ENCODE measurements around the gene LGI4.

GRCh38 chr19:35159606-35160005, 24.7 kb upstream of the LGI4 start:
- TF ChIP-seq CTCF (conservative IDR thresholded peaks at IDR 0.05 in 1 of 2, IDR thresholded peaks at IDR 0.05 in 1 of 2; ENCODE audit: low read depth in 1 of 2, low read length in 2 of 2) (no peak), EZH2 (IDR thresholded peaks at IDR 0.05; ENCODE audit: low read length, missing control alignments) (no peak)
